GM12878 (cell line): ENCODE measurements around the gene TCF12.

Experiments used
- ATF3 ChIP-seq: IDR thresholded peaks from 2 replicates; pipeline ENCODE4 v1.6.1; 2011; ENCODE audit warnings: low read depth, mild to moderate bottlenecking, low read length, moderate library complexity, borderline replicate concordance; ENCODE audit errors: extremely low read depth
- ATF7 ChIP-seq: fragments of 450-650 bp; IDR thresholded peaks from 2 replicates; pipeline ENCODE4 v1.6.1; 2016; ENCODE audit warnings: low read depth, mild to moderate bottlenecking
- CTCF ChIP-seq, 3 experiments: IDR thresholded peaks in 2 of 3; conservative IDR thresholded peaks in 1 of 3; 2 replicates each; pipeline ENCODE4 v1.5.1; 2011; ENCODE audit warnings: low read depth in 3 of 3, low read length in 3 of 3, mild to moderate bottlenecking in 3 of 3, control low read depth in 2 of 3, moderate library complexity in 2 of 3, inconsistent platforms in 1 of 3, mixed read lengths in 1 of 3; ENCODE audit not compliant: control insufficient read depth in 2 of 3, insufficient read depth in 1 of 3; ENCODE audit errors: extremely low read depth in 1 of 3
- NFYB ChIP-seq: IDR thresholded peaks from 2 replicates; pipeline ENCODE4 v1.6.1; 2011; ENCODE audit warnings: low read depth, mild to moderate bottlenecking, low read length, improper control_type of control experiment, moderate library complexity; ENCODE audit not compliant: insufficient read depth
- NKRF ChIP-seq: fragments of 450-650 bp; conservative IDR thresholded peaks from 2 replicates; pipeline ENCODE4 v1.6.1; 2017; ENCODE audit warnings: mild to moderate bottlenecking, moderate library complexity
- POLR2A ChIP-seq: IDR thresholded peaks from 2 replicates; pipeline ENCODE4 v1.6.1; 2011; ENCODE audit warnings: low read depth, mild to moderate bottlenecking, low read length
- POLR2AphosphoS5 ChIP-seq: IDR thresholded peaks from 2 replicates; pipeline ENCODE4 v1.6.1; 2011; ENCODE audit warnings: mild to moderate bottlenecking, low read length, inconsistent platforms
- RCOR1 ChIP-seq: conservative IDR thresholded peaks from 2 replicates; pipeline ENCODE4 v1.6.1; 2012; ENCODE audit warnings: low read depth, low read length, improper control_type of control experiment
- TAF1 ChIP-seq: IDR thresholded peaks from 2 replicates; pipeline ENCODE4 v1.6.1; 2011; ENCODE audit warnings: mild to moderate bottlenecking, low read depth, low read length, borderline replicate concordance
- TARDBP ChIP-seq: IDR thresholded peaks from 2 replicates; pipeline ENCODE4 v1.6.1; 2016; ENCODE audit warnings: borderline replicate concordance

- no peak for TF ChIP-seq NFYB
- no peak for TF ChIP-seq CTCF (IDR thresholded peaks at IDR 0.05 in 2 of 3, conservative IDR thresholded peaks at IDR 0.05 in 1 of 3; ENCODE audit: control insufficient read depth in 2 of 3, extremely low read depth in 1 of 3, insufficient read depth in 1 of 3, low read depth in 3 of 3, low read length in 3 of 3)
- TF ChIP-seq POLR2AphosphoS5: no peak
- TF ChIP-seq POLR2A: no peak
- no peak for TF ChIP-seq NKRF
- no peak for TF ChIP-seq RCOR1
- no peak for TF ChIP-seq ATF3
- TF ChIP-seq TARDBP: no peak
- TF ChIP-seq ATF7: no peak
- no peak for TF ChIP-seq TAF1
Measured at GRCh38 chr15:57100136-57100539, 181.7 kb downstream of the TCF12 start.
